ENCODE measurements around the gene EWSR1.
A peak's percentile ranks its signal among the peaks of the same experiment; 100 is the strongest.

The EWSR1 gene

DNA sequence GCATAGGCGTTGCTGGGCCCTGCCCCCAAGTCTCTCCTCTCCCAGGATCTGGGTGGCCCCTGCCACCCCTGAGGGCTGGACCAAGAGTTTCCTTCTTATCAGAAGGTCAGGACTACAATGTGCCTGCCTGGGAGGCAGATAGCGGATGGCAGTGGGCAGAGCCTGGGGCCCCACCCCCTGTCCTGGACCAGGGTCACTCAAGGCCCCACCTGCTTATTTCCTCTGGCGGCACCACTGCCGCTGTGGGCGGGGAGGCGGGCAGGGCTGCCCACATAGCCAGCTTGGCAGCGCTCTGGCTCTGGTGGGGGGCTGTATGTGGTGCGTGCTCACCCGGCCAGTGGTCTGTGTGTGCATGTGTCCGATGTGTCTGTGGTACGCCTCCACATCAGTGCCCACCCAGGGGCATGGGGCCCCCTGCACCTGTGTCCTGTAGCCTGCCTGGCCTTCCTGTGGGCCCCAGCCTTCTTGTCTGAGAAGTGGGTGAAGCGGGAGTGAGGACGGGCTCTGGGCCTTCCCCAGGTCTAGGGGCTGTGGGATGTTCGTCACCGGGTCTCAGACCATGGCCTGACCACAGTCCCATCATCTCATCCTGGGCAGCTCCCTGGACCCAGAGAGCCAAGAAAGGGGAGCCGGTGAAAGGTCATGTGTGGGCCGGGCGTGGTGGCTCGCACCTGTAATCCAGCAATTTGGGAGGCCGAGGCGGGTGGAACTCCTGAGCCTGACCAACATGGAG, 41.4 kb downstream of the EWSR1 start:
- no peak for TF ChIP-seq ZNF639 (tag by site-specific recombination; IDR thresholded peaks at IDR 0.05)
- TF ChIP-seq HIC1 (tag by site-specific recombination; IDR thresholded peaks at IDR 0.05) = peak; percentile 88
- peak; percentile 58 for TF ChIP-seq KLF1 (tag by site-specific recombination; IDR thresholded peaks at IDR 0.05)
- peak; percentile 90 for TF ChIP-seq EGR2 (tag by site-specific recombination; IDR thresholded peaks at IDR 0.05; ENCODE audit: low read depth)
- no peak for TF ChIP-seq ZNF391 (tag by site-specific recombination; IDR thresholded peaks at IDR 0.05; ENCODE audit: borderline replicate concordance, low read depth)
- TF ChIP-seq GLIS2 (tag by site-specific recombination; IDR thresholded peaks at IDR 0.05) = peak; percentile 36; the same call in 1 of the 2 replicates
- TF ChIP-seq ZBTB20 (tag by site-specific recombination; IDR thresholded peaks at IDR 0.05) = peak; percentile 46
- TF ChIP-seq, protein P1, sequence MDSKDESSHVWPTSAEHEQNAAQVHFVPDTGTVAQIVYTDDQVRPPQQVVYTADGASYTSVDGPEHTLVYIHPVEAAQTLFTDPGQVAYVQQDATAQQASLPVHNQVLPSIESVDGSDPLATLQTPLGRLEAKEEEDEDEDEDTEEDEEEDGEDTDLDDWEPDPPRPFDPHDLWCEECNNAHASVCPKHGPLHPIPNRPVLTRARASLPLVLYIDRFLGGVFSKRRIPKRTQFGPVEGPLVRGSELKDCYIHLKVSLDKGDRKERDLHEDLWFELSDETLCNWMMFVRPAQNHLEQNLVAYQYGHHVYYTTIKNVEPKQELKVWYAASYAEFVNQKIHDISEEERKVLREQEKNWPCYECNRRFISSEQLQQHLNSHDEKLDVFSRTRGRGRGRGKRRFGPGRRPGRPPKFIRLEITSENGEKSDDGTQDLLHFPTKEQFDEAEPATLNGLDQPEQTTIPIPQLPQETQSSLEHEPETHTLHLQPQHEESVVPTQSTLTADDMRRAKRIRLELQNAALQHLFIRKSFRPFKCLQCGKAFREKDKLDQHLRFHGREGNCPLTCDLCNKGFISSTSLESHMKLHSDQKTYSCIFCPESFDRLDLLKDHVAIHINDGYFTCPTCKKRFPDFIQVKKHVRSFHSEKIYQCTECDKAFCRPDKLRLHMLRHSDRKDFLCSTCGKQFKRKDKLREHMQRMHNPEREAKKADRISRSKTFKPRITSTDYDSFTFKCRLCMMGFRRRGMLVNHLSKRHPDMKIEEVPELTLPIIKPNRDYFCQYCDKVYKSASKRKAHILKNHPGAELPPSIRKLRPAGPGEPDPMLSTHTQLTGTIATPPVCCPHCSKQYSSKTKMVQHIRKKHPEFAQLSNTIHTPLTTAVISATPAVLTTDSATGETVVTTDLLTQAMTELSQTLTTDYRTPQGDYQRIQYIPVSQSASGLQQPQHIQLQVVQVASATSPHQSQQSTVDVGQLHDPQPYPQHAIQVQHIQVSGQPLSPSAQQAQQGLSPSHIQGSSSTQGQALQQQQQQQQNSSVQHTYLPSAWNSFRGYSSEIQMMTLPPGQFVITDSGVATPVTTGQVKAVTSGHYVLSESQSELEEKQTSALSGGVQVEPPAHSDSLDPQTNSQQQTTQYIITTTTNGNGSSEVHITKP (tag by site-specific recombination; IDR thresholded peaks at IDR 0.05) = 0 out of 2 replicates have a peak, but pooled peaks have one; percentile 5
- peak; percentile 42; the same call in 1 of the 2 replicates for TF ChIP-seq ZNF692 (tag by site-specific recombination; IDR thresholded peaks at IDR 0.05)
- peak; percentile 50 for TF ChIP-seq SP2 (tag by site-specific recombination; IDR thresholded peaks at IDR 0.05)
- no peak for TF ChIP-seq ZNF214 (tag by site-specific recombination; IDR thresholded peaks at IDR 0.05; ENCODE audit: borderline replicate concordance)
- peak; percentile 88 for TF ChIP-seq ZFHX2 (tag by site-specific recombination; conservative IDR thresholded peaks at IDR 0.05)
- no peaks in the 10 kb centered on the region for H3K36me3 ChIP-seq (ENCODE audit: control insufficient read depth in 2 of 2, insufficient read depth in 1 of 2, low read length in 2 of 2)
- no peak overlapping the region for H3K4me3 ChIP-seq (ENCODE audit: low read depth, low read length)
- peaks cover 8% of the 10 kb centered on the region for H3K4me1 ChIP-seq (ENCODE audit: control insufficient read depth, insufficient read depth, low read length)
- H3K9me3 ChIP-seq (ENCODE audit: control insufficient read depth, insufficient read depth, low read depth, low read length) = no peaks in the 10 kb centered on the region
- ChIA-PET POLR2A (interaction anchor here (0.5 kb wide), 1 partner anchor 244 kb away, joined by 5 read pairs; the partner anchor contains the start of gene THOC5), CTCF (no interaction called here)
- no peak overlapping the region for H3K27ac ChIP-seq (ENCODE audit: extremely low read depth, low read depth, low read length)

GRCh38 chr22:29310065-29310862, 42.2 kb downstream of the EWSR1 start:
- no peaks in the 10 kb centered on the region for H3K9me3 ChIP-seq (ENCODE audit: control insufficient read depth, insufficient read depth, low read depth, low read length)
- H3K36me3 ChIP-seq (ENCODE audit: control insufficient read depth in 2 of 2, insufficient read depth in 1 of 2, low read length in 2 of 2) = no peaks in the 10 kb centered on the region
- H3K27ac ChIP-seq (ENCODE audit: extremely low read depth, low read depth, low read length) = no peak overlapping the region
- POLR2A ChIA-PET = interaction anchor here (0.5 to 1.1 kb wide), 3 partner anchors 39 to 243 kb away, joined by 4 to 5 read pairs (median 4); partner anchors contain the start of genes EWSR1, RHBDD3 and THOC5
- TF ChIP-seq ZNF362 (tag by site-specific recombination; IDR thresholded peaks at IDR 0.05) (0 out of 2 replicates have a peak, but pooled peaks have one; percentile 44), ZBTB17 (tag by site-specific recombination; IDR thresholded peaks at IDR 0.05) (no peak), BCL11A (tag by site-specific recombination; IDR thresholded peaks at IDR 0.05; ENCODE audit: low read depth) (peak; percentile 40; the same call in 1 of the 2 replicates), BCL11B (tag by site-specific recombination; IDR thresholded peaks at IDR 0.05; ENCODE audit: low read depth) (0 out of 2 replicates have a peak, but pooled peaks have one; percentile 21), KLF9 (tag by site-specific recombination; IDR thresholded peaks at IDR 0.05; ENCODE audit: low read depth) (no peak), HIC1 (tag by site-specific recombination; IDR thresholded peaks at IDR 0.05) (peak; percentile 12; the same call in 1 of the 2 replicates)
- CTCF ChIA-PET = interaction anchor here (0.6 to 1.5 kb wide), 2 partner anchors 40 to 104 kb away, joined by 3 read pairs; no protein-coding TSS in a partner anchor
- no peak overlapping the region for H3K4me3 ChIP-seq (ENCODE audit: low read depth, low read length)
- peaks cover 14% of the 10 kb centered on the region for H3K4me1 ChIP-seq (ENCODE audit: control insufficient read depth, insufficient read depth, low read length)

Data from HEK293 (cell line).